OCI-LY7 (cell line): ENCODE data around the gene TBC1D17. TPM values are rescaled to one million over a fixed set of nuclear protein-coding genes. Genes with fewer than 3 reads are reported as not detected.

Source experiments
- BruUV-seq: library from RNA; stranded (reverse); fragments of 400-500 nt; replicated peaks from 2 replicates; lab custom pipeline; 2021; lab: Mats Ljungman, UMichigan
- CTCF ChIA-PET: fragments of 300-600 bp; sonication (Branson Sonifier 250); formaldehyde crosslinking; loops from one replicate; lab custom pipeline; 2022; ENCODE audit warnings: antibody characterized with exemption; ENCODE audit not compliant: unreplicated experiment; lab: Charles Lee
- POLR2A ChIA-PET: fragments of 300-600 bp; sonication (Branson Sonifier 250); formaldehyde crosslinking; loops from one replicate; lab custom pipeline; 2022; ENCODE audit warnings: antibody characterized with exemption; lab: Charles Lee
- DNase-seq: peaks from one replicate; pipeline ENCODE4 v3.0.0-alpha.2; 2015; ENCODE audit warnings: low spot score
- H2AFZ ChIP-seq: fragments of 200-600 bp; sonication (generic), shearing (Covaris generic); 2 replicates; pipeline ENCODE4 v1.6.1; 2014; ENCODE audit warnings: mild to moderate bottlenecking, antibody characterized with exemption, low read length, moderate library complexity
- H3K27ac ChIP-seq: fragments of 200-600 bp; sonication (generic); 2 replicates; pipeline ENCODE4 v1.5.1; 2014; ENCODE audit warnings: mixed run types, low read depth, mild to moderate bottlenecking, moderate library complexity, low read length, inconsistent platforms; ENCODE audit not compliant: poor library complexity, severe bottlenecking
- H3K36me3 ChIP-seq: fragments of 200-600 bp; sonication (generic); 2 replicates; pipeline ENCODE4 v1.6.1; 2014; ENCODE audit warnings: mild to moderate bottlenecking, antibody characterized with exemption, low read length, moderate library complexity, mixed read lengths; ENCODE audit not compliant: insufficient read depth
- H3K4me1 ChIP-seq: fragments of 200-600 bp; sonication (generic); 2 replicates; pipeline ENCODE4 v1.5.1; 2014; ENCODE audit warnings: mild to moderate bottlenecking, low read length; ENCODE audit not compliant: insufficient read depth, poor library complexity, severe bottlenecking
- H3K4me2 ChIP-seq: fragments of 200-600 bp; sonication (generic); 2 replicates; pipeline ENCODE4 v1.6.1; 2014; ENCODE audit warnings: mild to moderate bottlenecking, low read length
- H3K4me3 ChIP-seq: fragments of 200-600 bp; sonication (generic); 2 replicates; pipeline ENCODE4 v1.5.1; 2014; ENCODE audit warnings: mild to moderate bottlenecking, low read depth, low read length; ENCODE audit not compliant: poor library complexity, severe bottlenecking
- H3K79me2 ChIP-seq: fragments of 200-600 bp; sonication (generic); 2 replicates; pipeline ENCODE4 v1.6.1; 2016; ENCODE audit warnings: low read depth, mild to moderate bottlenecking, low read length, moderate library complexity, mixed read lengths; ENCODE audit not compliant: insufficient read depth
- H3K9me2 ChIP-seq: fragments of 200-600 bp; sonication (generic); 2 replicates; pipeline ENCODE4 v1.6.1; 2016; ENCODE audit warnings: mild to moderate bottlenecking, low read length, mixed read lengths; ENCODE audit not compliant: insufficient read depth
- H3K9me3 ChIP-seq: fragments of 200-600 bp; sonication (generic); 2 replicates; pipeline ENCODE4 v1.6.1; 2014; ENCODE audit warnings: mild to moderate bottlenecking, mixed run types, low read length, mixed read lengths
- H4K20me1 ChIP-seq: fragments of 200-600 bp; sonication (generic); 2 replicates; pipeline ENCODE4 v1.6.1; 2014; ENCODE audit warnings: mild to moderate bottlenecking, antibody characterized with exemption, low read length, moderate library complexity, mixed read lengths; ENCODE audit not compliant: insufficient read depth
- EZH2phosphoT487 ChIP-seq: fragments of 200-600 bp; sonication (generic); IDR thresholded peaks from 2 replicates; pipeline ENCODE4 v1.6.1; 2018; ENCODE audit warnings: low read depth, borderline replicate concordance, mild to moderate bottlenecking, mixed run types, antibody characterized with exemption, low read length, moderate library complexity, mixed read lengths
- intact Hi-C: fragments of 100-400 bp; cut with micrococcal nuclease; formaldehyde crosslinking; loops from one replicate; pipeline ENCODE4 v1.10.0; 2022; ENCODE audit not compliant: unreplicated experiment
- total RNA-seq, 2 experiments: library from RNA; depleted of rRNA in 1 of 2; stranded (reverse); fragments of >200 nt in 1 of 2; shearing (Covaris generic) in 1 of 2; gene quantifications; 2 replicates each; pipeline ENCODE4 v1.2.3, GENCODE V29; 2014 to 2022
- TF ChIP-seq, protein P1 (sequence below): fragments of 200-600 bp; sonication (generic); conservative IDR thresholded peaks from 2 replicates; pipeline ENCODE4 v1.5.1; 2014; ENCODE audit warnings: mild to moderate bottlenecking, antibody characterized with exemption, low read length, moderate library complexity, mixed read lengths

The TBC1D17 gene
- total RNA-seq, 2 experiments from 2014 or later, result 8.0 to 24.0 TPM

DNA sequence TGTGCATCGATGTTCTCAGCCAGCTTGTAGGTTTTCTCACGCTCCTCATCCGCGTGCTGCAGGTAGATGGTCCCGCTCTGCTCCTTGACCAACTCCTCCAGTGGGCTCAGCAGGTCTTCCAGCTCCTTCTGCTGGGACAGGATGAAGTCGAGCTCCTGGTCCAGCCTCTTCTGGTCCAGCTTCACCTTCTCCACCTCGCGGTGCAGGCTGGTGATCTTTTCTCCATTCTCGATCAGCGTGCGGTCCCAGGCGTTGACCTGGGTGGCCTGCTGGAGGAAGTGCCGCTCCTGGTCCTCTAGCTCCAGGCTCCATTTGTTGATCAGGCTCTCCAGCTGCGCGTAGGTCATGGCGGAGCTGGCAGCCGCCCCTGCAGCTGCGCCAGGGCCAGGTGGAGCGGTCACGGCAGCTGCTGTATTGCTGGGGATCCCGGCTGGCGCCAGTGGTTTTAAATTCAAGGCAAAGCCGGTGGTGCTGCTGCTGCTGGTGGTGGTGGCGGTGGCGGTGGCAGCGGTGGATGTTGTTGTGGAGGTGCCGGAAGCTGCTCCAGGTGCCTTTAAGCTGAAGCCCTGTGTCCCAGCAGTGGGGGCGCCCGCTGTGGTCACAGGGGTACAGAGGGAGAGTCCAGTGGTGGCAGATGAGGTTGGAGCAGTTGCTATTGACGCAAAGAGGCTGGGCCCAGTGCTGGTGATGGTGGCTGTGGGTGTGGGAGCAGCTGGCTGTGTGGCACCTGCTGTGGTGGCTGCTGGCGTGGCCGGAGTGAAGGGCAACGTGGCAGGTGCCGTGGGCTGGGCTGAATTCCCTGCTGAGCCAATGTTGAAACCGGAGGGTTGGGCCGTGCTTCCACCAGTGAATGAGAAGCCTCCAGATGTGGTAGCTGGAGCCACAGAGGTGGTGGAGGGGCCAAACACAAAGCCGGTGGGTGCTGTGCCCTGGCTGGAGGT, 31.2 kb downstream of the TBC1D17 start:
- H3K4me2 ChIP-seq, result no peak overlapping the region
- H3K9me3 ChIP-seq, result no peaks in the 10 kb centered on the region
- ChIA-PET POLR2A (interaction anchor here (1.3 kb wide), 1 partner anchor 21 kb away, joined by 3 read pairs; the partner anchor contains the start of gene NUP62), CTCF (no interaction called here)
- intact Hi-C loops, result no loop called here
- BruUV-seq, result no TSS peak
- H3K4me3 ChIP-seq, result no peak overlapping the region
- H3K9me2 ChIP-seq, result no peaks in the 10 kb centered on the region
- no peak overlapping the region for H3K27ac ChIP-seq
- no peak for DNase-seq
- peaks cover 79% of the 10 kb centered on the region for H3K36me3 ChIP-seq
- H3K4me1 ChIP-seq, result peaks cover 46% of the 10 kb centered on the region
- no peak overlapping the region for H2AFZ ChIP-seq
- TF ChIP-seq, protein P1, sequence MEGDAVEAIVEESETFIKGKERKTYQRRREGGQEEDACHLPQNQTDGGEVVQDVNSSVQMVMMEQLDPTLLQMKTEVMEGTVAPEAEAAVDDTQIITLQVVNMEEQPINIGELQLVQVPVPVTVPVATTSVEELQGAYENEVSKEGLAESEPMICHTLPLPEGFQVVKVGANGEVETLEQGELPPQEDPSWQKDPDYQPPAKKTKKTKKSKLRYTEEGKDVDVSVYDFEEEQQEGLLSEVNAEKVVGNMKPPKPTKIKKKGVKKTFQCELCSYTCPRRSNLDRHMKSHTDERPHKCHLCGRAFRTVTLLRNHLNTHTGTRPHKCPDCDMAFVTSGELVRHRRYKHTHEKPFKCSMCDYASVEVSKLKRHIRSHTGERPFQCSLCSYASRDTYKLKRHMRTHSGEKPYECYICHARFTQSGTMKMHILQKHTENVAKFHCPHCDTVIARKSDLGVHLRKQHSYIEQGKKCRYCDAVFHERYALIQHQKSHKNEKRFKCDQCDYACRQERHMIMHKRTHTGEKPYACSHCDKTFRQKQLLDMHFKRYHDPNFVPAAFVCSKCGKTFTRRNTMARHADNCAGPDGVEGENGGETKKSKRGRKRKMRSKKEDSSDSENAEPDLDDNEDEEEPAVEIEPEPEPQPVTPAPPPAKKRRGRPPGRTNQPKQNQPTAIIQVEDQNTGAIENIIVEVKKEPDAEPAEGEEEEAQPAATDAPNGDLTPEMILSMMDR, result no peak
- TF ChIP-seq EZH2phosphoT487, result no peak
- H3K79me2 ChIP-seq, result peaks cover 13% of the 10 kb centered on the region; the same call in 1 of the 2 replicates
- H4K20me1 ChIP-seq, result peaks cover 10% of the 10 kb centered on the region; the same call in 1 of the 2 replicates

DNA sequence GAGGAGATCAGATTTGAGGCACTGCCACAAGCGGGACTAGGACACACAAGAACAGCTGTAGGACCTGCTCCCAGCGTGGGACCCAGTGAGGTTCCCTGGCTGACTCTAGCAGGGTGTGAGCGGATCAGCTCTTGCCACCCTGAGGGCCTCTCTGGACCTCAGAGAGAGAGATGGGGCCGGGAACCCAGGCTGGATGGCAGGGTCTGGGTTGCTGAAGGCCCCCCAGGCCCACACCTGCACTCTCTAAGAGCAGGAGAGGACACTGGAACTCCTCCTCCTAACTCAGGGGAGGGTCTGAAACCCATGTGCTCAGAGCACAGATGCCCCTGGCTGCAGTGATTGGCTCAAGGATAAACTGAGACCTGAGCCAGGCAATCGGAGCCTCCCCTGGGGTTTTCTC, 32.7 kb downstream of the TBC1D17 start:
- POLR2A ChIA-PET, result interaction anchor here (0.5 kb wide), 1 partner anchor 26 kb away, joined by 5 read pairs; no protein-coding TSS in a partner anchor
- Histone ChIP-seq H3K9me3 (no peaks in the 10 kb centered on the region), H3K4me2 (no peak overlapping the region), H3K36me3 (peaks cover 93% of the 10 kb centered on the region), H3K4me3 (no peak overlapping the region), H2AFZ (no peak overlapping the region), H3K27ac (no peak overlapping the region), H4K20me1 (peaks cover 10% of the 10 kb centered on the region; the same call in 1 of the 2 replicates), H3K79me2 (peaks cover 17% of the 10 kb centered on the region; the same call in 1 of the 2 replicates), H3K4me1 (peaks cover 37% of the 10 kb centered on the region), H3K9me2 (no peaks in the 10 kb centered on the region)
- intact Hi-C loops, result no loop called here
- no peak for DNase-seq
- no TSS peak for BruUV-seq
- TF ChIP-seq, protein P1, result no peak
- no peak for TF ChIP-seq EZH2phosphoT487
- CTCF ChIA-PET, result no interaction called here
